GM12892 (cell line): ENCODE measurements around the gene PPHLN1. TPM values are rescaled to one million over a fixed set of nuclear protein-coding genes. Genes with fewer than 3 reads are reported as not detected.

Source experiments
- DNase-seq: peaks from one replicate; pipeline ENCODE4 v3.0.0; 2011; ENCODE audit not compliant: insufficient read length
- FAIRE-seq: peaks from 2 replicates; lab custom pipeline; 2011; peaks lifted over from hg19 to GRCh38; lab: Jason Lieb, UNC
- POLR2A ChIP-seq: IDR thresholded peaks from 2 replicates; pipeline ENCODE4 v1.6.1; 2011; ENCODE audit warnings: low read depth, low read length, control low read depth
- POLR2AphosphoS5 ChIP-seq: IDR thresholded peaks from 2 replicates; pipeline ENCODE4 v1.6.1; 2011; ENCODE audit warnings: low read depth, low read length, control low read depth
- TAF1 ChIP-seq: IDR thresholded peaks from 2 replicates; pipeline ENCODE4 v1.6.1; 2011; ENCODE audit warnings: low read depth, mild to moderate bottlenecking, control low read depth, low read length, borderline replicate concordance
- polyA plus RNA-seq: library from polyadenylated mRNA; unstranded; fragments of >200 nt; gene quantifications from one replicate; pipeline ENCODE4 v1.2.1, GENCODE V29; 2012; ENCODE audit warnings: missing spikeins, inconsistent platforms; ENCODE audit not compliant: missing spikeins

The PPHLN1 gene
- polyA plus RNA-seq, result 62.3 TPM

GRCh38 chr12:42325653-42326474, at the start of gene PPHLN1, which contains the start of gene ZCRB1:
TSS of gene PPHLN1 (plus strand) at chr12:42326167. CDS start at chr12:42335903, 9,736 bp downstream.
TSS of gene ZCRB1 (minus strand) at chr12:42326094. CDS start at chr12:42324102, 1,992 bp downstream.
- peak; percentile 54 for FAIRE-seq
- TF ChIP-seq POLR2AphosphoS5, result peak; percentile 71; the same call in 1 of the 2 replicates
- TF ChIP-seq POLR2A, result peak; percentile 85
- TF ChIP-seq TAF1, result peak; percentile 62; the same call in 1 of the 2 replicates
- peak; percentile 67 for DNase-seq

GRCh38 chr12:42277396-42278127, 48.4 kb upstream of the PPHLN1 start:
- TF ChIP-seq TAF1, result no peak
- TF ChIP-seq POLR2AphosphoS5, result no peak
- TF ChIP-seq POLR2A, result no peak
- no peak for DNase-seq
- no peak for FAIRE-seq

- DNase-seq (no peak), FAIRE-seq (no peak)
- no peak for TF ChIP-seq POLR2A
- TF ChIP-seq POLR2AphosphoS5, result no peak
- TF ChIP-seq TAF1, result no peak
These were observed 47.8 kb upstream of the PPHLN1 start for GRCh38 chr12:42278128-42278510.

- no peak for FAIRE-seq
- no peak for DNase-seq
- TF ChIP-seq POLR2A, result no peak
- TF ChIP-seq POLR2AphosphoS5, result no peak
- no peak for TF ChIP-seq TAF1
These were observed 44.7 kb upstream of the PPHLN1 start for GRCh38 chr12:42281278-42281677.

- DNase-seq (no peak), FAIRE-seq (no peak)
- TF ChIP-seq POLR2AphosphoS5, result no peak
- no peak for TF ChIP-seq POLR2A
- TF ChIP-seq TAF1, result no peak
These were observed 44.1 kb upstream of the PPHLN1 start for GRCh38 chr12:42281844-42282243.

GRCh38 chr12:42282294-42282693, 43.7 kb upstream of the PPHLN1 start:
- DNase-seq (no peak), FAIRE-seq (no peak)
- TF ChIP-seq TAF1 (no peak), POLR2A (no peak), POLR2AphosphoS5 (no peak)

GRCh38 chr12:42283739-42284138, 42.2 kb upstream of the PPHLN1 start:
- no peak for DNase-seq
- TF ChIP-seq TAF1 (no peak), POLR2AphosphoS5 (no peak), POLR2A (no peak)
- FAIRE-seq, result no peak

GRCh38 chr12:42284157-42284556, 41.8 kb upstream of the PPHLN1 start:
- FAIRE-seq, result no peak
- no peak for DNase-seq
- TF ChIP-seq TAF1 (no peak), POLR2A (no peak), POLR2AphosphoS5 (no peak)

- TF ChIP-seq POLR2AphosphoS5, result no peak
- no peak for TF ChIP-seq POLR2A
- no peak for TF ChIP-seq TAF1
- FAIRE-seq, result no peak
- DNase-seq, result no peak
These were observed 41.1 kb upstream of the PPHLN1 start for GRCh38 chr12:42284876-42285275.

GRCh38 chr12:42285431-42285830, 40.5 kb upstream of the PPHLN1 start:
- TF ChIP-seq TAF1, result no peak
- no peak for TF ChIP-seq POLR2AphosphoS5
- no peak for TF ChIP-seq POLR2A
- DNase-seq, result no peak
- no peak for FAIRE-seq

- DNase-seq (no peak), FAIRE-seq (no peak)
- no peak for TF ChIP-seq POLR2A
- TF ChIP-seq POLR2AphosphoS5, result no peak
- no peak for TF ChIP-seq TAF1
These were observed 39.2 kb upstream of the PPHLN1 start for GRCh38 chr12:42286741-42287140.
